Upper lobe of left lung (tissue), 4 donors: ENCODE data around the gene ZNF423.

Experiments
- CTCF ChIP-seq, 6 experiments: fragments of 450-650 bp in 4 of 6; fragments of 200-600 bp in 2 of 6; sonication (generic) in 2 of 6; IDR thresholded peaks; one replicate each; pipeline ENCODE4 v1.5.1; 2016 to 2019; ENCODE audit warnings: antibody characterized with exemption in 6 of 6
- EP300 ChIP-seq, 4 donors: sonication (generic); formaldehyde crosslinking; IDR thresholded peaks; one replicate each; pipeline ENCODE4 v1.5.1; 2017; ENCODE audit warnings: antibody characterized with exemption in 4 of 4, control low read depth in 2 of 4

GRCh38 chr16:49590166-49590871, 265.6 kb downstream of the ZNF423 start:
- no peak for TF ChIP-seq CTCF (IDR thresholded peaks at IDR 0.05)
- TF ChIP-seq EP300 (IDR thresholded peaks at IDR 0.05): no peak
